ENCODE measurements around the gene PHETA2.

GRCh38 chr22:42080287-42080686 lies 6.2 kb downstream of the PHETA2 start:
- TF ChIP-seq EZH2 (IDR thresholded peaks at IDR 0.05; ENCODE audit: borderline replicate concordance, low read length) (no peak), CTCF (conservative IDR thresholded peaks at IDR 0.05 in 1 of 2, IDR thresholded peaks at IDR 0.05 in 1 of 2; ENCODE audit: extremely low read depth in 1 of 2, insufficient read depth in 1 of 2, low read depth in 1 of 2, low read length in 2 of 2) (no peak)

Data from mammary epithelial cell (primary cell).